Hepatic stellate cell (primary cell): ENCODE results near the gene DNAJC13.
"Not testable (repeated sequence)": the region's sequence is repeated elsewhere in the genome, so short reads cannot be mapped to it uniquely, and the experiment has no call there.

ENCODE experiments used
- DNase-seq: peaks from one replicate; pipeline ENCODE4 v3.0.0; 2011; ENCODE audit warnings: low spot score

The DNAJC13 gene

GRCh38 chr3:132416807-132417694 is at the start of gene DNAJC13:
TSS of gene DNAJC13 (plus strand) at chr3:132417502. CDS start at chr3:132434551, 17,049 bp downstream.
- DNase-seq = peak; percentile 93

GRCh38 chr3:132368515-132368914 is 48.8 kb upstream of the DNAJC13 start:
- no peak for DNase-seq

GRCh38 chr3:132368962-132369361 is 48.3 kb upstream of the DNAJC13 start:
- no peak for DNase-seq

GRCh38 chr3:132376945-132377354 is 40.4 kb upstream of the DNAJC13 start:
- DNase-seq = not testable (repeated sequence)

- DNase-seq = no peak
These were observed 39.1 kb upstream of the DNAJC13 start for GRCh38 chr3:132378048-132378762.

GRCh38 chr3:132378846-132379245 is 38.5 kb upstream of the DNAJC13 start:
- no peak for DNase-seq

- no peak for DNase-seq
These were observed 36.4 kb upstream of the DNAJC13 start for GRCh38 chr3:132380920-132381319.

GRCh38 chr3:132381348-132381944 is 35.9 kb upstream of the DNAJC13 start:
- no peak for DNase-seq

- DNase-seq = no peak
These were observed 35.0 kb upstream of the DNAJC13 start for GRCh38 chr3:132382267-132382666.

- no peak for DNase-seq
These were observed 34.6 kb upstream of the DNAJC13 start for GRCh38 chr3:132382688-132383194.

GRCh38 chr3:132386259-132386658 is 31.0 kb upstream of the DNAJC13 start:
- no peak for DNase-seq

GRCh38 chr3:132392675-132393074 is 24.6 kb upstream of the DNAJC13 start:
- not testable (repeated sequence) for DNase-seq

- no peak for DNase-seq
These were observed 23.0 kb upstream of the DNAJC13 start for GRCh38 chr3:132394320-132394719.

- DNase-seq = no peak
These were observed 22.2 kb upstream of the DNAJC13 start for GRCh38 chr3:132395126-132395525.

- no peak for DNase-seq
These were observed 21.0 kb upstream of the DNAJC13 start for GRCh38 chr3:132396255-132396654.

- not testable (repeated sequence) for DNase-seq
These were observed 20.5 kb upstream of the DNAJC13 start for GRCh38 chr3:132396776-132397175.

- DNase-seq = peak; percentile 54
These were observed 18.0 kb upstream of the DNAJC13 start for GRCh38 chr3:132399054-132399929.

GRCh38 chr3:132401255-132401654 is 16.0 kb upstream of the DNAJC13 start:
- no peak for DNase-seq

- no peak for DNase-seq
These were observed 13.0 kb upstream of the DNAJC13 start for GRCh38 chr3:132404276-132404675.

GRCh38 chr3:132405188-132405587 is 12.1 kb upstream of the DNAJC13 start:
- DNase-seq = no peak

- DNase-seq = no peak
These were observed 11.5 kb upstream of the DNAJC13 start for GRCh38 chr3:132405609-132406299.
